Loucy (cell line): Measurements from ENCODE around the gene CLSTN2.

ENCODE experiments used
- H2AFZ ChIP-seq: fragments of 200-600 bp; sonication (generic); 2 replicates; pipeline ENCODE4 v1.6.0; 2016; ENCODE audit warnings: antibody characterized with exemption, mild to moderate bottlenecking, low read length, moderate library complexity
- H3F3A ChIP-seq: fragments of 200-600 bp; 2 replicates; pipeline ENCODE4 v1.6.0; 2016; ENCODE audit warnings: antibody characterized with exemption, low read depth, mild to moderate bottlenecking
- H3K27me3 ChIP-seq: fragments of 200-600 bp; sonication (generic); 2 replicates; pipeline ENCODE4 v1.6.1; 2014; ENCODE audit warnings: low read length, mild to moderate bottlenecking; ENCODE audit not compliant: insufficient read depth, poor library complexity, severe bottlenecking
- H3K36me3 ChIP-seq: fragments of 200-600 bp; sonication (generic); 2 replicates; pipeline ENCODE4 v1.6.1; 2016; ENCODE audit warnings: low read length; ENCODE audit not compliant: insufficient read depth
- H3K4me1 ChIP-seq: fragments of 200-600 bp; sonication (generic); 2 replicates; pipeline ENCODE4 v1.5.1; 2014; ENCODE audit warnings: low read length, mild to moderate bottlenecking; ENCODE audit not compliant: insufficient read depth, poor library complexity, severe bottlenecking
- H3K4me2 ChIP-seq: fragments of 200-600 bp; sonication (generic); 2 replicates; pipeline ENCODE4 v1.6.0; 2014; ENCODE audit warnings: antibody characterized with exemption, low read length, low read depth, mild to moderate bottlenecking; ENCODE audit not compliant: poor library complexity, severe bottlenecking
- H3K4me3 ChIP-seq: fragments of 200-600 bp; sonication (generic); 2 replicates; pipeline ENCODE4 v1.5.1; 2014; ENCODE audit warnings: low read length, mild to moderate bottlenecking, mixed read lengths; ENCODE audit not compliant: poor library complexity, severe bottlenecking
- H3K79me2 ChIP-seq: fragments of 200-600 bp; sonication (generic); 2 replicates; pipeline ENCODE4 v1.6.1; 2014; ENCODE audit warnings: low read length; ENCODE audit not compliant: insufficient read depth
- H3K9ac ChIP-seq: fragments of 200-600 bp; sonication (generic); 2 replicates; pipeline ENCODE4 v1.6.0; 2014; ENCODE audit warnings: mild to moderate bottlenecking, low read depth, low read length, moderate library complexity; ENCODE audit not compliant: poor library complexity, severe bottlenecking
- H3K9me2 ChIP-seq: fragments of 200-600 bp; sonication (generic); replicated peaks from 2 replicates; pipeline ENCODE4 v1.6.1; 2016; ENCODE audit warnings: low read depth, low read length, mixed read lengths
- H3K9me3 ChIP-seq: fragments of 200-600 bp; sonication (generic); 2 replicates; pipeline ENCODE4 v1.6.1; 2014; ENCODE audit warnings: mild to moderate bottlenecking, antibody characterized with exemption, low read length, low read depth; ENCODE audit not compliant: insufficient read depth
- H4K20me1 ChIP-seq: fragments of 200-600 bp; sonication (generic); 2 replicates; pipeline ENCODE4 v1.6.0; 2014; ENCODE audit warnings: antibody characterized with exemption, low read length, mild to moderate bottlenecking; ENCODE audit not compliant: insufficient read depth, poor library complexity, severe bottlenecking
- CTCF ChIP-seq: fragments of 200-600 bp; sonication (generic); conservative IDR thresholded peaks from 2 replicates; pipeline ENCODE4 v1.5.1; 2014; ENCODE audit warnings: mild to moderate bottlenecking, antibody characterized with exemption, low read length
- EZH2phosphoT487 ChIP-seq: fragments of 200-600 bp; IDR thresholded peaks from 2 replicates; pipeline ENCODE4 v1.6.1; 2018; ENCODE audit warnings: antibody characterized with exemption, mild to moderate bottlenecking, moderate library complexity, borderline replicate concordance

CLSTN2 gene

DNA sequence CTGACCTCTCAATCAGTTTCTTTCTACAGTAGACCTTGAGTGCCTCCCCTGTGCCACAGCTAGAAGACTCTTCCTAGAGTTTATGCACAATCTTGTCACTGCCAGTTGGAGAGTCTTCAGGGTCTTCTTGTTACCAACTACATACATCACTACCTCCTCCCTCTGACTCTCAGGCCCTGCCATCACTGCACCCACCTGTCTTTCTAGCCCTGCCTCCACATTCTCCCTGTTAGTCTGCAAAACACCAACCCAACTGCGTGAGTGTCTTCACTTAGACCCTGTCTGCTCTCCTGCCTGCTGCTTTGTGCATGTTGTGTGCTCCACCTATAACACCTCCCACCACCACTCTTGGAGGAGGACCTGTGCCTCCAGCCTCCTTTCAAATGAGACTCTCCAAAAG is 34.4 kb downstream of the CLSTN2 start:
- no peaks in the 10 kb centered on the region for H3K79me2 ChIP-seq
- no peaks in the 10 kb centered on the region for H3K27me3 ChIP-seq
- no peaks in the 10 kb centered on the region for H3K9me3 ChIP-seq
- H2AFZ ChIP-seq: no peak overlapping the region
- no peaks in the 10 kb centered on the region for H3K9me2 ChIP-seq
- no peak overlapping the region for H3K9ac ChIP-seq
- no peaks in the 10 kb centered on the region for H3F3A ChIP-seq
- no peak for TF ChIP-seq EZH2phosphoT487
- no peak for TF ChIP-seq CTCF
- H3K36me3 ChIP-seq: no peaks in the 10 kb centered on the region
- no peak overlapping the region for H3K4me3 ChIP-seq
- H4K20me1 ChIP-seq: no peaks in the 10 kb centered on the region
- H3K4me2 ChIP-seq: no peak overlapping the region
- no peaks in the 10 kb centered on the region for H3K4me1 ChIP-seq

DNA sequence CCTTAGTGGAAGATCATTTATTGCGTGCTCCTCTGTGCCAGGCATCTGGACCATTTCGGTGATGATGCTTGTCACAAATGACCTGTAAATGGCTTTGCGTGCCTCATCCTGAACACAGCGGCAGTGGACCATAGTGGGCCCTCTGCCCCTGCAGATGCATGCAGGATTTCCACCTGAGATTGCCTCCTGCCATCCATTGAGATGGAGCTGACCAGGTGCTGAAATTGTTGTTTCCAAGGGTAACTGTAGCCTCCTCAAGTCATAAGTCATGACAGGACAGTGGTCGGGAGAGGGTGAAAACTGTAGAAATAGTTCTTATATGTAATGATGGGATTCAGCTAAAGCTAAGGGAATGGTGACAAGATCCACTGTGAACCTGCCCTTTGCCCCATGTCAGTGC is 35.5 kb downstream of the CLSTN2 start:
- no peaks in the 10 kb centered on the region for H3K4me1 ChIP-seq
- no peak overlapping the region for H3K4me2 ChIP-seq
- no peaks in the 10 kb centered on the region for H3K9me3 ChIP-seq
- no peak overlapping the region for H3K4me3 ChIP-seq
- no peak overlapping the region for H2AFZ ChIP-seq
- no peaks in the 10 kb centered on the region for H3K36me3 ChIP-seq
- no peaks in the 10 kb centered on the region for H3F3A ChIP-seq
- no peaks in the 10 kb centered on the region for H4K20me1 ChIP-seq
- TF ChIP-seq CTCF (no peak), EZH2phosphoT487 (no peak)
- no peaks in the 10 kb centered on the region for H3K27me3 ChIP-seq
- H3K9ac ChIP-seq: no peak overlapping the region
- no peaks in the 10 kb centered on the region for H3K79me2 ChIP-seq
- no peaks in the 10 kb centered on the region for H3K9me2 ChIP-seq

GRCh38 chr3:139974809-139975425 is 39.9 kb downstream of the CLSTN2 start:
- Histone ChIP-seq H3K27me3 (no peaks in the 10 kb centered on the region), H3K9me3 (no peaks in the 10 kb centered on the region), H3K9ac (no peak overlapping the region), H3K4me1 (no peaks in the 10 kb centered on the region), H3K4me3 (no peak overlapping the region), H3K79me2 (no peaks in the 10 kb centered on the region), H3K36me3 (no peaks in the 10 kb centered on the region), H2AFZ (no peak overlapping the region), H3K9me2 (no peaks in the 10 kb centered on the region), H3F3A (no peaks in the 10 kb centered on the region), H3K4me2 (no peak overlapping the region), H4K20me1 (no peaks in the 10 kb centered on the region)
- no peak for TF ChIP-seq CTCF
- TF ChIP-seq EZH2phosphoT487: no peak
